Stimulated activated CD8-positive, alpha-beta memory T cell treated with anti-CD3 and anti-CD28 coated beads, Interleukin-2, amount 100 ng/mL, for 48 hours (primary cell): Measurements from ENCODE around the gene PLEKHG1.

Experiments used
- DNase-seq, 2 donors: peaks; one replicate each; pipeline ENCODE4 v3.0.0-alpha.2; 2020; ENCODE audit warnings: low read depth in 2 of 2

PLEKHG1 gene

DNA sequence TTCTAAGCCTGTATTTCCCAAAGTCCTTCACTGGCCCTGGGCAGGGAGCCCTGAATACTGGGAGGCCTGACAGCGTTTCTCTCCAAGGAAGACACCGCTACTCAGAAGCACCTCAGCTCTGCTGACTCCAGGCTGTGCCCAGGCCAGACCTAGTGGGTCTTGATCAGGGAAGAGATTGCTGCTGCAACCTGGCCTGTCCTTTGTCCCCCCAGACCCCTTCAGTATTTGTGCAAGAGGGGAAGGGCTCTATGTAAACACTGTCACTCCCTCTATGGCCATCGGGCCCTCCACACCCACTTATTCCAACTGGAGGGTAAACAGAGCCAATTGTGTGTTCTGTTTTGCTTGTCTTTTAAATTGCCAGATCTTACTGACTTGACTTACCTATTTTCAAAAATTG lies 20.6 kb downstream of the PLEKHG1 start:
- no peak for DNase-seq

DNA sequence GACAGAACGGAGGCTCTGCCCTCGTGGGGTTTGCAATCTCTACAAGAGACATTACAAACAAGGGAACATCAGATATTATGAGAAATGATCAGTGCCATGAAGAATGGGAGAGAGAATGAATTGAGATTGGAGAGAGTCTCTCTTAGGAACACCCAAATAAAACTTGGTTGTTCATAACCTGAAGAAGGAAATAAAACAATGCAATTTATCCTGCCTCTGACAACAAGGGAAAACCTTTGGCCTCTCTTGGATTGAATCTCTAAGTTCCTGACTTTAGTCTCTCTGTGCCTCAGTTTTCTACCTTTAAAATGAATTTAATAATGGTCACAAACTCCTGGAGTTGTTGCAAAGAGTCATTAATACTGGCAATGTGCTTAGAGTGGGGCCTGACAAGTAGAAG lies 21.1 kb downstream of the PLEKHG1 start:
- DNase-seq, result no peak

DNA sequence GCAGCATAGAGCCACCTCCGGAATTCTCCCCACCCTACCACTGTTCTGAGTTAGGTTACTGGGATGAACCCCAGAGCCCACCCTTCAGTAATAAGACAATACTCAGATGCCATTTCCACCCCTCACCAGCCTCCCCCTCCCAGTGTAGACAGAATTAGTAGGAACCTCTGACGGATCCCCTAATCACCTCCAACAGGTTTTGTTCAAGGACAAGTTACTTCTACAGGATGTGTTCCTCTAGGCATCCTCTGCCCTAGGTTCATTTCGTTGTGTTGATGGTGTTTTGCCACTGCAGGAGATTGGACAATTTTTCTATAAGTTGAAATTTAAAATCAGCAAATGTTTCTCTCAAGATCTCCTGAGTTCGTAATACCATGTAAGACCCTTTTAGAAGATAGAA lies 22.8 kb downstream of the PLEKHG1 start:
- DNase-seq, result no peak

DNA sequence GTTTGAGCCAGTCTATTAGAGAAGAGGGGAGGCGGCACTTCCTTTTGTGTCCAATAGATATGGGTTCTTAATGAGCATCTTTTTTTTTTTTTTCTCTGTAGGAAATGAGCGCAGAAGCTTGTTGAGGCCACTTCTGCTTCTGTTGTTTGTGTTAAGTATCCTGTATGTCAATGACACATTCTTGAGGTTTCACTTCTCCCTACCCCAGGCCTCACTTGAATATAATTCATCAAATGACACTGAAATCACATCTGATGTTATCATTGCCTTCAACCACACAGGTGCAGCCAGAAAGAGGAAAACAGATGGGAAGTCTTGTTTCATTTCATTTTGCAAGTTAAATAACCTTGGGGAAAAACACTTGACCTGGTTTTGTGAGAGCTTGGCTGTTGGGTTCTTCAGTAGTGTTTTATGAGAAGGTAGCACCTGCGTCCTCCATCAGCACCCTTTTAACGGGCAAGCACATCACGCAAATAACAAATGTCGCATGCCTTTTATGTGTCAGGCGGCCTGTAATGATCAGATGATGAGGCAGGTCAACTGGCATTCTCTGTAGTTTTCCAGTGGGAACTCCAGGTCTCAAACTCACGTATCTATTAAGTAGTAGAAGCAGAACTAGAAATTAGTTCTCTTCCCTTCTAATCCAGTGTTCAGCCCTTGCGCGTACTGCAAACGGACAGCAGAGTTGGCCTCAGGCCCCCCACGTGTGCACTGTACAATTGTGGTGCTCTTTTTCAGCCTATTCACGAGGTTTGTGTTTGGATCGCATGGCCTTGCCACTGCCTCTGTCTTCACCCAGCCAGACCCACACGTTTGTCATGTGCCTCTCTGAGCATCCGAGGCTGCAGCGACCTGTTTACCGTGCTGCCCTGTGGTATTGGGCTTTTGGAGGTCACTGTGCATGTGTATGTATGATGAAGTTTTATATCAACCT lies 23.5 kb downstream of the PLEKHG1 start:
- no peak for DNase-seq

DNA sequence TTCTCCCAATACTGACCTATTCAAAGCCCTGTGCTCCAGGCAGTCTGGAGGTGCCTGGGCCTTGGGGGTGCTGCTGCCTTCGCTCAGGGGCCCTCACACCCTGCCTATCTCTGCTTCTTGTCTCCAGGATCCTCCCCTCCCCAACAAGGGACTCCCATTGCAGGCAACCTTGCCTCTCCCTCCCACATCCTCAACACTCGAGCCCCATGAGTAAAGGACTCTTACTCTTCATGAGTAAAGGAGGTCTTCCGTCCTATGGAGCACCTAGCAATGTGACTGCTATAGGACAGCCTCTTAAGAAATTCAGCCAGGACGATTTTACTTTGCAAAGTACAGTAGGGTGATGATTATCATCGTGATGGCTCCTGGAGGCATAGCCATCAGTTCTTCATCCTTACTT lies 24.5 kb downstream of the PLEKHG1 start:
- no peak for DNase-seq

DNA sequence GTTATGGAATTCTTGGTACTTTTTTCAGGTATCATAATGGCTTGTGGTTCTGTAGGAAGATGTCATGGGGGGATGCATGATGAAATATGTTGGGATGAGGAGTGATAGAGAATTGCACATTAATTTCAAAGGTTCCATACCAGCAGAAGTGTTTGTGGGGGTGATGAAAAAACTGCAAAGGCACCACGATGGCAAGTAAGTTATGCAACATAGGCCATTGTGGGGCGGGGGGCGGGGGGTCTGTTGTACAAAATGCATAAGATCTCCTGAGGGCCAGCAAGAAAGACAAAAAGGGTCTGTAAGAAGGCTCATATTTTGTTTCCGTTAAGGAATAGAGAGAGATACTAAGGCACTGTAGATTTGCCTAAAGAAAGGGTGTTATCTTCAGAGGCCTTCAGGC lies 26.2 kb downstream of the PLEKHG1 start:
- no peak for DNase-seq

DNA sequence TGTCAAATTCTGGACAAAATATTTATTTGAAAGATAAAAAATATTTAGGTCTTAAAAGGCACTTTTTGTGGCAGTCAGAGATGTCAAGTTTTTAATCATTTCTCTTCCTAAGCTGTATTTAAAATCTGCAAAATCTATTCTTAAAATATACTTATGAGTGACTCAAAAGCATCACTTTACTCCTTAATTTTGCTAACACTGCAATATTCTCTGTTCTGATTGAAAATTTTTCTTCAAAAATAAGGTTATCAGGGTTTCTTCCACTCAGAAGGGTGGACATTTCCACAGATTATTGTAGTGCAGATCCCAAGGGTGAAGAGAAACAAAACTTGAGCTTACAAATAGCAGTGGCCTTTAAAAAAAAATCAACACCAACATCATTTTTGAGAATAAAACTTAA lies 27.5 kb downstream of the PLEKHG1 start:
- DNase-seq, result no peak

DNA sequence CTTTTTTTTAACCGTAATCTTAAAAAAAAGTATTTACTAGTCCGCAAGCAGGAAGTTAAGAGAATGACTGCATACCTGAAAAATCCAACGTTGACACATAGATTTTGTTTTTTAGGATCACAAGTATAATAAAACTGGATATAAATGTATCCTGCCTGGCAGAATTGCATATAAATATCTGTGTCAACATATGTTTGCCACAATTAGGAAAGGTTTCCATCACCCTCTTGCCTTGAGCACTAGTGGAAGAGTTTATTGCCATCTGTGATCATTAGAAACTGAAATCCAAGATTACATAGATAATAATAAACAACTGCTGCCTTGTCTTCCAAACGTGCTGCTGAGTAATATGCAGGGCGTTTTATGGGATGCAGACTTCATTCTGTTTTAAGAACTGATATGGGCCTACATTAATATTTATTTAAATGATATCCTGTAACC lies 27.9 kb downstream of the PLEKHG1 start:
- DNase-seq, result no peak

DNA sequence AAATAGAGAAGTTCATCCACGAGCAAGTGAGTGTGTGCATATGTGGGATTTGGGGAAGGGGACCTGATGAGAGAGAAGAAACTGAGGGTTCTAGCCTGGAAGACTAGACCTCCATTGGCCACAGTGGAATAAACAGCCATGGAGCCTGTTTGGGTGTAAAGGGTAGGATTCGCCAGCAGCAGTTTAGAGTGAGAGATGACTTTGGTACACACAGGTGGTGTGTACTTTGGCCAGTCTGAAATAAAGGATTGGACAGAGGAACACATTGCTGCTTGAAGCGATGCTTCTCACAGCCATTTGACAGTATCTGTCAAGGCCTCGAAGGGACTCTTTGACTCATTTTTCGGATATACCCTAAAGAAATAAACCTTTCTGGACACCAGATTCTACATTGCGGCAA lies 29.2 kb downstream of the PLEKHG1 start:
- DNase-seq, result no peak

DNA sequence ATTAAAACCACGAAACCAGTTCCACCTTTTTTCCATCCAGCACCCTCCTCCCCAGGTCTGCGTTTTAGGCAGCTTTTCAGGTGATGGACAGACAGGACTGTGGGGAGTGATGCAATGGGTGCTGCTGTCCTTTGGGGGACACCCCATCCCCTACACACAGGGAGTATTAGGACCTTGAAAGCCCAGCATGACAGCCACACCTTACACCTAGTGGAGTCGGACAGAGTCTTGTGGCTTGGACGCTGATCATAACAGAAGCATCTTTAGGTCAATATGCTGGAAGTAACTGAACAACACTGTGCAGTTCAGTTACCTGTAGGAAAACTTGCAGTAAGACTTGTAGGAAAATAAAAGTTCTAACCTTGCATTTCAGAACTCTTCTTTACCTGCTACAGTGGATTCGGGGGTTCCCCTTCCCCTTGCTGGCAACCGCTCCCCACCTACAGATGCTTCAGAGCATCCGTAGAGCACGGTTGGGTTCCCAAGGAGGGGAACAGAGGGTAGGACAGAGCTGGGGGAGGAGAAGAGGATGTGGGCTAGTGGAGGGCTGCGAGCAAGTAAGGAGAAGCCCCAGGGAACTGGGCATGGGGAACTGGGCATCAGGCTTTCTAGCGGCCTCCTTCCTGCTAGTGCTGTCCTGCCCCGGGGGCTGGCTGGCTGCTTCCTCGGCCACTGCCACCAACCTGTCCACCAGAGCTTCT lies 31.7 kb downstream of the PLEKHG1 start:
- no peak for DNase-seq

DNA sequence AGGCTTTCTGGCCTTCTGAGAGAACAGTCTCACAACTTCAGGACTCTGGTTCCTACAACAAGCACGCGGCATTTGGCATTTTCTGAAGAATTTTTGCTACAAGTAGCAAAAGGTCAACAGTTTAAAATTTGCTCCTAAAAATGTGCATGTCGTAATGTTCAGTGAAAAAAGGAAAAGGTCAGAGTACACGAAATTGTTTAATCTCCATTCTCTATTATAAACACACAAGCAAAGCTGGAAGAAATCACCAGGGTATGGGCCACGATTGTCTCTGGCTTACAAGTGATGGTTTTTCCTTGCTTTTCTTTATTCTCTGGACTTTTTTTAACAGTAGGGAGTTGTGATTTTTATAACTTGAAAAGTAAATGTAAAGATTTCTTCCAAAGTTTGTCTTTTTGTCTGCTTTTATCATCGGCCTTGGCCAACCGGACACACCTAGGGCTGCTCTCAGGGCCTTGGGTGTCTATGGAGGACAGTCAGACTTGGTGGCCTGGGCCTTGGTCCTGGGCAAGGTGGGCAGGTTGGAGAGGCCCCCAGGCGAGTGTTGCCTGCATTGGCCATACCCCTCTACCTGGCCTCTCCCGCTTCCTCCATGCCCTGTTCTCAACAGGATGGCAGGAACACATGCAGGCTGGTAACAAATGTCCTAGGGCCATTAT lies 32.4 kb downstream of the PLEKHG1 start:
- no peak for DNase-seq

DNA sequence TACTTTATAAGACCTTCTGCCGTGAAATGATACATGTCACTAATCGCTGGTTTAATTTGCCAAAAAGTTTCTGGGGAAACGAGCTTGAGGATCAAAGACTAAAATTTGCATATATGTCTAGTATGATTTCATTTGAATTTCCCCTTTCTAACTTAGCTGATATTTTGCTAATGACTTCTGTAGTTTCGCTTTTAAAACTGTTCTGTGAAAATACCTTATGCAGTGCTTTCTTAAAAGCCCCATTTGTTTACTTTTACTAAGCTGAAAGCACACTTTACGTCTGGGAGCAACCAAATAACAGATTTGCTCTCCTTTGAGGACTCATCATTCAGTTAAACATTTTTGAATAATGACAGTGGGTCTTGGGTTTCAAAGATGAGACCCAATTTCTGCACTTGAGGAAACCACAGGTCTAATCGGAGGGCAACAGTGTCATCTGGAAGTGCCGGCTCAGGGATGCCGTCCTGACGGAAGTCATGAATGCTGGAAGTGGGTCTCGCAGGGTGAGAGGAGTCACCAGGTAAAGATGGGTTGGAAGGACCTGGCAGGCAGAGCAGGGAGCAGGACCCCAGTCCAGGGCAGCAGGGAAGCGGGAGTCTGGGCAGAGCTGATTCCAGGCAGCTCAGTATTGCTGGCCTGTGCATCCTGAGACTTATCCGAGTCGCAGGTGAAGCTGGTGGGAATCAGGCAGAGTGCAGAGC lies 33.2 kb downstream of the PLEKHG1 start:
- DNase-seq, result no peak

DNA sequence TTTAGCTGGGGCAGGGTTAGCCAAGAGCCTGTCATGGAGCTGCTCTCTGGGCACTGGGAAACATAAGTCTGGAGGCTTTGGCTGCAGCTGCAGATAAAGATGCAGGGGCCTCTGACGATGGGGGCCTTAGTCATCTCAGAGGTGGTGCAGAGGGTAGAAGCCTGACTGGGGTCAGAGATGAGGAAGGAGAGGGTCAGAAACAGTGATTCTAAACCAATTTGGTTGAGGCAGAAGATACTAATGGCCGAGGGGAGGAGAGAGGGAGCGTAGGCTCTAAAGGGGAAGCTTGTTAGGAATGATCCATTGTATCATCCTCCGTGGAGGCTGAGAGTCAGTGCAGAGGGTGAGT lies 33.8 kb downstream of the PLEKHG1 start:
- DNase-seq, result no peak

DNA sequence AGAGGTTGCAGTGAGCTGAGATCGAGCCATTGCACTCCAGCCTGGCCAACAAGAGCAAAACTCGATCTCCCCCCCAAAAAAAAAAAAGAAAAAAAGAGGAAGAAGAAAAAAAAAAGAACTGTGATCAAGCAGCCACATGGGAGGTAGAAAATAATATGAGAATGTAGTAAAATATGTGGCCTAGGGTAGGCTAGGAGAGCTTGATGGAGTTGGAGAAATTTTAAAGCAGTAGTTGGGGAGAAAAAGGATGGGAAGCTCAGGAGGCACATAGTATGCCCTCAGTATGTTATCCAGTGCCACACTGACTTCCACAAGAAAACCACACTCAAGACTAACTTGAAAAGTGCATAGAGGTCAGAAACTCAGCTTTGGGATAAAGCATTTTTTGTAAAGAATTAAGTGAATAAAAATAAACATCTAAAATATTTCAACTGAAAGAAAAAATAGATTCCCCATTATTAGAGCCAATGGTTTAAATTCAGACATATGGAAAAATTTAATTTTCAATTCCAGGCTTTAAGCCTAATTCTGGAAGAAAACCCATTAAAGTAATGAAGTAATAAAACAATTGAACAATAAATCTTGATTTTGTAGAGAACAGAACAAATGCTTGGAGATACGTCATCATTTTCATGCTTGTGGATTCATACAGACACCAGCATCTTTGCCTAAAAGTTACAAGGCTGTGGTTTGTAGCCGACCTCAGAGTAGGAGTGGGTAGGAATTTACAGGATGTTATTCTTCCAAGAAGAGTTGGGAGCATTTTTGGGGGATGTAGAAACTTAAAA lies 34.7 kb downstream of the PLEKHG1 start:
- no peak for DNase-seq

DNA sequence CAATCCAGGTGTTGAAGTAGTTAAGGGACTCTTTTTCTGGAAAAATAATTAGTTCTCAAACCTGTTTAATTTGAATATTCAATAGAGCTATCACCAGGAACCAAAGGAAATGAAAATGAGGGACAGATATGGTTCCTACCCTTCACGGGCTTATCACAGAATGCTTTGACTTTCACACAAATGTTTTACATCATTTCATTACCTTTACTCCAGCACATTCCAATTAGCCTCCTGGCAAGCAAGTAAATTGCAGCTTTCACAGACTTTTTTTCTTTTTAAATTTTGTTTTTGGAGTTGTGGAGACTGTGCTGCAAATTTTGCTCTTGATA lies 35.2 kb downstream of the PLEKHG1 start:
- no peak for DNase-seq

DNA sequence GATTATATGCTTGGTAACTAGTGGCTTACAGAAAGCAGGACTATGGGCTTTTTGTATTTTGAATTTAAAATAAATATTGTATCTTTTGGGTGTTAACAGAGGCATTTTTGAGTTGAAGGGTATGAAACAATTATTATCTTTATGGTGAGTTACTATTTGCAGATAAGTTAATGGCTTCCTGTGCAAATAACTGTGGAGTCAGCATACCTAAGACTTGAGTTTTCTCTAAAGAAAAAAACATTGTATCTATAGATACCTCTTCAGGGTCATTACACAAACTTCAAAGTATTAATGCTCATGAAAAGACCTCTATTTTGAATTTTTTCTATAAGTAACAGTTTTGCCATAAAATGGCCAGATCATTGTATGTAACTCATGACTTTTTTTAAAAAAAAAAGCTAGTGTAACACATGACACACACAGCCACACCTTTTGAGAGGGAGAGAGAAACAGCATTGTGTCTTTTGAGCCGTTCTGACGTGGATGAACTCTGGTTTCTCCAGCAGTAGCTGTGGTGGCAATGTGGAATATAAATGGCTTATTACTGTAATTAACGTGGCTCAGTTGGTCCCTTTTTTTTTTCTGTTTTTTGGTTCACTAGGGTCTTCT lies 36.3 kb downstream of the PLEKHG1 start:
- DNase-seq, result no peak

DNA sequence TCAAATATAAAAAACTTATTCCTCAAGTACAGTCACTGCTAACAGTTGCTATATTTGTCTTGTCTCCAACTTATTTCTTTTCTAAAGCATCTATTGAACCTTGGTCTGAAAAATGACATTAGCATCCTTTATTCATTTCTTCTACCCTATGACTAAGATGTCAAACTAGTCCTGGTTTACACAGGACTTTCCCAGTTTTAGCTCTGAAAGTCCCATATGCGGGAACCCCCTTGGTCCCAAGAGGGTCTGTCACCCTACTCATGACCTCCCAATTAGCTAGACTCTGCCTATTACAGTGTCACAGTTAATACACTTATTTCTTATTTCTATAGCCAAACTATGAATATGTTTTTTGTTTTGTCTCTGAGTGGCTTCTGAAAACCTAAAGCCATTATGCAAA lies 37.1 kb downstream of the PLEKHG1 start:
- DNase-seq, result no peak

DNA sequence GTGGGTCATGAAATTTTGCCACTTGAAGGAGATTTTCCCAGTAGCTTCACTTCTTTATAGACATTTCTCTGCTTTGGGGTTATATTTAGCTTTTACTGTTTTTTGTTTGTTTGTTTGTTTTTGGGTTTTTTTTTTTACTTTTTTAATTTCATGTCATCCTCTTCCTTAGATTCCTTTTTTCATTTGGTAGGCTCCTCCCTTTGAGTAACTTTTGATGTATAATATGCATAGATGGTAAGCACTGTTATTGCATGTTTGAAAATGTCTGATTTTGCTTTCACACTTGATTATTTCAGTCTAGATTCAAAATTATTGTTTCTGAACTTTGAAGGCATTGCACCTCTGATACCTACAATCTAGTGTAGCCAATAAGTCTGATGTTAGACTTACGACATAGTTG lies 37.6 kb downstream of the PLEKHG1 start:
- DNase-seq, result no peak

DNA sequence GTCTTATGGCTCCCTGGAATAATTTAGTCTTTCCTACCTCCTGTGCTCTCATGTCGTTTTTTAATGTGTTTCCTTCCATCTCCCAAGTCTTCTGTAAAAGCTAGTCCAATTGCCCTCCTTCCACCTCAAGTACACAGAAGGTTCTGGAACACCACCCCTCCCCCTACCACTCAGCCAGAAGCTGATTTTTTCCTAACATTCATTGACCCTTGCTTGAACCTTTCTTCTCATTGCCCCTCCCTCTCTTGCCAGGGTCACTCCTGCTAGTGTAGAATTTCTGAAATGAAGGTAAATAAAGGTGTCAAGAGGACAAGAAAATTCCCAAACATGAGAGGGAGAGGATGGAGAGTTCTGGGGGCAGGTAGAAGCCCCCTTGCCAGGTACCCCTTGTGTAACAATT lies 38.6 kb downstream of the PLEKHG1 start:
- no peak for DNase-seq

DNA sequence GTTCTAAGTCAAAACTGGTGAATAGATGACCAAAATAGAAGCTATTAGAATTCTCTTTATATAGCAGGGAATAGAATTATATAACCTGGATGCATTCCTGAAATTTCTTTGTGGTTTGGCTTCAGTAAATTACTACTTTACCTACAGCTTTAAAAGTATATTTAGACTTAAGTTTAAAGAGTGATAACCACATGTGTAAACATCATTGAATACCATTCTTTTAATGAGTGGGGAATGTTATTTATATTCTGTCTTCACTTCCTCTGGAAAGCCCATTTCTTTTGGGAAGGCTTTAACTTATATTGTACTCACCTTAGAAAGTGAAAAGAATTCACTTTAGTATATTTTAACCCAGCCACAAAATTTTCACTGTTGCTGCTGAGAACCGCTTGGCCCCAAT lies 39.1 kb downstream of the PLEKHG1 start:
- DNase-seq, result no peak

DNA sequence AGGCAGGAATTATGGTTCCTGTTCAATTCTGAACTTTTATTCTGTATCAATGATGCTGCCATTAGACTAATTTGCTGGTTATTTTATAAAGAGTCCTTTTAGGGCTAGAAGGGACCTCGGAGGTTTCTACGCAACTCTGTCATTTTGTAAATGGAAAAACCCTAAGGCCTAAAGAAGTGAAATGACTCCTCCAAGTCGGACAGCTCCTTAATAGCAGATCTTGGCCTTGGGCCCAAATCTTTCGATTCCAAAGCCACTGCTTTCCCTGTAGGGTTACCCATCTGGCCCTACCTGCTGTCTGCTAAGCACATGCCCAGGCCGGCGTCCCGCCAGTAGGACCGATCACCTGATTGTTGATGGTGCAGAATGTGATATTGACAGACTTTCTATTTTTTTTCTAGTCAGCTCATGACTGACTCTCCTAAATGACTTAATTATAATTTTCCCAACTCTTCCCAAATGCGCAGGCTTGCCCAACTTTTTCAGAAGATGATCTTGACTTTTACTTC lies 40.2 kb downstream of the PLEKHG1 start:
- DNase-seq, result no peak
